Keratinocyte (primary cell): ENCODE results near the gene USP31. TPM values are rescaled to one million over a fixed set of nuclear protein-coding genes. Genes with fewer than 3 reads are reported as not detected.

ENCODE experiments used
- DNase-seq: peaks from one replicate; pipeline ENCODE4 v3.0.0-alpha.2; 2011; ENCODE audit warnings: low read depth, missing footprints, low spot score
- FAIRE-seq: peaks from 2 replicates; lab custom pipeline; 2011; peaks lifted over from hg19 to GRCh38; lab: Jason Lieb, UNC
- H2AFZ ChIP-seq: 2 replicates; pipeline ENCODE4 v1.6.0; 2012; ENCODE audit warnings: low read length, control low read depth, inconsistent platforms; ENCODE audit not compliant: control insufficient read depth
- H3K27ac ChIP-seq: 2 replicates; pipeline ENCODE4 v1.5.1; 2011; ENCODE audit warnings: low read length; ENCODE audit not compliant: control insufficient read depth, insufficient read depth
- H3K27me3 ChIP-seq: 3 replicates; pipeline ENCODE4 v1.6.0; 2011; ENCODE audit warnings: low read length; ENCODE audit not compliant: control insufficient read depth, insufficient read depth; ENCODE audit errors: extremely low read depth
- H3K36me3 ChIP-seq, 2 experiments: 2 replicates in 1 of 2; 3 replicates in 1 of 2; pipeline ENCODE4 v1.5.1; 2011; ENCODE audit warnings: low read length in 2 of 2, mild to moderate bottlenecking in 1 of 2; ENCODE audit not compliant: control insufficient read depth in 2 of 2, insufficient read depth in 2 of 2; ENCODE audit errors: extremely low read depth in 1 of 2
- H3K4me1 ChIP-seq: 3 replicates; pipeline ENCODE4 v1.5.1; 2011; ENCODE audit warnings: low read length; ENCODE audit not compliant: control insufficient read depth, insufficient read depth; ENCODE audit errors: extremely low read depth
- H3K4me2 ChIP-seq: 3 replicates; pipeline ENCODE4 v1.6.0; 2011; ENCODE audit warnings: low read depth, low read length; ENCODE audit not compliant: control insufficient read depth, insufficient read depth; ENCODE audit errors: extremely low read depth
- H3K4me3 ChIP-seq, 3 experiments: fragments of 200-600 bp in 1 of 3; sonication (generic) in 1 of 3; 2 replicates in 2 of 3; 3 replicates in 1 of 3; pipeline ENCODE4 v1.5.1; 2011 to 2016; ENCODE audit warnings: low read length in 3 of 3, mild to moderate bottlenecking in 3 of 3, control low read depth in 2 of 3, inconsistent platforms in 1 of 3, low read depth in 1 of 3, mixed read lengths in 1 of 3, mixed run types in 1 of 3, moderate library complexity in 1 of 3; ENCODE audit not compliant: control insufficient read depth in 2 of 3, insufficient read depth in 2 of 3; ENCODE audit errors: extremely low read depth in 1 of 3
- H3K79me2 ChIP-seq: 2 replicates; pipeline ENCODE4 v1.6.0; 2012; ENCODE audit warnings: low read length; ENCODE audit not compliant: control insufficient read depth, insufficient read depth
- H3K9ac ChIP-seq: 3 replicates; pipeline ENCODE4 v1.6.0; 2011; ENCODE audit warnings: low read length; ENCODE audit not compliant: control insufficient read depth, insufficient read depth; ENCODE audit errors: extremely low read depth
- H3K9me1 ChIP-seq: 3 replicates; pipeline ENCODE4 v1.6.0; 2011; ENCODE audit warnings: low read length; ENCODE audit not compliant: control insufficient read depth, insufficient read depth; ENCODE audit errors: extremely low read depth
- H3K9me3 ChIP-seq: 2 replicates; pipeline ENCODE4 v1.5.1; 2012; ENCODE audit warnings: low read depth, low read length; ENCODE audit not compliant: control insufficient read depth
- H4K20me1 ChIP-seq: 3 replicates; pipeline ENCODE4 v1.6.0; 2011; ENCODE audit warnings: low read length; ENCODE audit not compliant: control insufficient read depth, insufficient read depth; ENCODE audit errors: extremely low read depth
- CTCF ChIP-seq, 3 experiments: IDR thresholded peaks in 1 of 3; conservative IDR thresholded peaks in 1 of 3; optimal IDR thresholded peaks in 1 of 3; 2 replicates in 2 of 3; 3 replicates in 1 of 3; pipeline versions ENCODE3 to v1.5.1; 2011; ENCODE audit warnings: low read length in 3 of 3, mild to moderate bottlenecking in 3 of 3, moderate library complexity in 2 of 3, control low read depth in 1 of 3, inconsistent platforms in 1 of 3; ENCODE audit not compliant: insufficient read depth in 2 of 3; ENCODE audit errors: extremely low read depth in 1 of 3
- EZH2 ChIP-seq: IDR thresholded peaks from one replicate; pipeline ENCODE4 v1.6.1; 2012; ENCODE audit warnings: inconsistent platforms, mild to moderate bottlenecking, low read length, moderate library complexity
- dilution Hi-C: fragments of 300-500 bp; cut with MboI; formaldehyde crosslinking; loops from one replicate; pipeline ENCODE4 v1.7.0; 2020; ENCODE audit warnings: low sequenced_read_pairs; ENCODE audit not compliant: extremely low pct_ligation_motif_present
- polyA plus RNA-seq, 5 experiments: library from polyadenylated mRNA; depleted of rRNA in 3 of 5; stranded (reverse) in 3 of 5; stranded (forward) in 1 of 5; unstranded in 1 of 5; fragments of >200 nt; gene quantifications; 1 replicate in 1 of 5; 2 replicates in 3 of 5; 3 replicates in 1 of 5; pipeline versions ENCODE4 v1.2.1 to v1.2.3, GENCODE V29; 2011 to 2012; ENCODE audit warnings: missing spikeins in 2 of 5, low read depth in 1 of 5, low replicate concordance in 1 of 5

Gene USP31
- polyA plus RNA-seq, 1 donor (not counting 4 experiments of a cell fraction or from before 2014, with no cell fraction given) = 16.3 TPM

GRCh38 chr16:23141033-23141432 is 8.2 kb downstream of the USP31 start:
- TF ChIP-seq CTCF (optimal IDR thresholded peaks at IDR 0.05 in 1 of 3, IDR thresholded peaks at IDR 0.05 in 1 of 3, conservative IDR thresholded peaks at IDR 0.05 in 1 of 3; ENCODE audit: extremely low read depth in 1 of 3, insufficient read depth in 2 of 3, low read length in 3 of 3) = no peak
- no peak for TF ChIP-seq EZH2
- Histone ChIP-seq H3K27me3 (no peaks in the 10 kb centered on the region), H2AFZ (no peak overlapping the region), H4K20me1 (no peaks in the 10 kb centered on the region), H3K4me2 (peak overlapping the region; percentile 58), H3K27ac (peak overlapping the region; percentile 76), H3K36me3 (peaks cover 0 to 3% of the 10 kb centered on the region in 2 experiments), H3K9me3 (peaks cover 7% of the 10 kb centered on the region), H3K9me1 (peaks cover 9% of the 10 kb centered on the region), H3K79me2 (peaks cover 91% of the 10 kb centered on the region), H3K4me1 (peaks cover 56% of the 10 kb centered on the region), H3K4me3 (peak overlapping the region in 1 of 3 experiments; percentile 15), H3K9ac (peak overlapping the region; percentile 65)
- DNase-seq (no peak), FAIRE-seq (no peak)
- dilution Hi-C loops = no loop called here

- Histone ChIP-seq H3K9me3 (peaks cover 7% of the 10 kb centered on the region), H4K20me1 (no peaks in the 10 kb centered on the region), H3K4me3 (no peak overlapping the region), H3K27ac (no peak overlapping the region), H3K36me3 (peaks cover 0 to 3% of the 10 kb centered on the region in 2 experiments), H3K4me1 (peaks cover 51% of the 10 kb centered on the region), H2AFZ (no peak overlapping the region), H3K79me2 (peaks cover 96% of the 10 kb centered on the region), H3K9ac (no peak overlapping the region), H3K27me3 (no peaks in the 10 kb centered on the region), H3K9me1 (peaks cover 9% of the 10 kb centered on the region), H3K4me2 (no peak overlapping the region)
- dilution Hi-C loops = no loop called here
- DNase-seq (no peak), FAIRE-seq (no peak)
- TF ChIP-seq EZH2 = no peak
- TF ChIP-seq CTCF (optimal IDR thresholded peaks at IDR 0.05 in 1 of 3, IDR thresholded peaks at IDR 0.05 in 1 of 3, conservative IDR thresholded peaks at IDR 0.05 in 1 of 3; ENCODE audit: extremely low read depth in 1 of 3, insufficient read depth in 2 of 3, low read length in 3 of 3) = no peak
Measured at GRCh38 chr16:23140107-23140506, 9.1 kb downstream of the USP31 start.
